GM23338 (cell line): Measurements from ENCODE around the gene APBB1. TPM values are rescaled to one million over a fixed set of nuclear protein-coding genes. Genes with fewer than 3 reads are reported as not detected.

Experiments
- ATAC-seq: fragments of 200-7000 bp; cut with Tn5 transposase; 3 replicates; pipeline ENCODE4 v1.9.1; 2020
- DNase-seq: peaks from one replicate; pipeline ENCODE4 v3.0.0-alpha.2; 2015; ENCODE audit warnings: low spot score
- H2AFZ ChIP-seq: fragments of 200-600 bp; sonication (generic); 2 replicates; pipeline ENCODE4 v1.8.0; 2016; ENCODE audit warnings: antibody characterized with exemption, mild to moderate bottlenecking, moderate library complexity
- H3F3A ChIP-seq: fragments of 200-600 bp; sonication (generic); replicated peaks from 2 replicates; pipeline ENCODE4 v1.8.0; 2017; ENCODE audit warnings: antibody characterized with exemption, mixed run types, low read depth
- H3K27ac ChIP-seq: fragments of 200-600 bp; sonication (generic); 2 replicates; pipeline ENCODE4 v1.6.1; 2016; ENCODE audit warnings: low read depth
- H3K27me3 ChIP-seq: fragments of 200-600 bp; sonication (generic); 2 replicates; pipeline ENCODE4 v1.8.0; 2016; ENCODE audit warnings: mild to moderate bottlenecking, mixed run types, moderate library complexity; ENCODE audit not compliant: insufficient read depth
- H3K36me3 ChIP-seq: fragments of 200-600 bp; sonication (generic); 2 replicates; pipeline ENCODE4 v1.8.0; 2016; ENCODE audit warnings: mild to moderate bottlenecking; ENCODE audit not compliant: insufficient read depth
- H3K4me1 ChIP-seq: fragments of 200-600 bp; sonication (generic); 2 replicates; pipeline ENCODE4 v1.8.0; 2016; ENCODE audit warnings: mild to moderate bottlenecking, moderate library complexity; ENCODE audit not compliant: insufficient read depth
- H3K4me2 ChIP-seq: fragments of 200-600 bp; sonication (generic); 2 replicates; pipeline ENCODE4 v1.7.1; 2017; ENCODE audit warnings: mixed run types
- H3K4me3 ChIP-seq: fragments of 200-600 bp; sonication (generic); 2 replicates; pipeline ENCODE4 v1.6.1; 2016; ENCODE audit warnings: mixed run types
- H3K79me2 ChIP-seq: fragments of 200-600 bp; sonication (generic); replicated peaks from 2 replicates; pipeline ENCODE4 v1.8.0; 2017; ENCODE audit warnings: mild to moderate bottlenecking; ENCODE audit not compliant: insufficient read depth
- H3K9me2 ChIP-seq: fragments of 200-600 bp; sonication (generic); 2 replicates; pipeline ENCODE4 v1.8.0; 2017; ENCODE audit not compliant: insufficient read depth
- H4K20me1 ChIP-seq: fragments of 200-600 bp; sonication (generic); replicated peaks from 2 replicates; pipeline ENCODE4 v1.8.0; 2017; ENCODE audit warnings: mild to moderate bottlenecking; ENCODE audit not compliant: insufficient read depth
- H3K27ac Mint-ChIP-seq: 2 replicates; pipeline ENCODE4 v1.8.0; 2020; ENCODE audit warnings: inconsistent platforms, mild to moderate bottlenecking, moderate library complexity, mixed read lengths
- H3K27me3 Mint-ChIP-seq: 3 replicates; pipeline ENCODE4 v1.8.0; 2022; ENCODE audit warnings: low read depth, mild to moderate bottlenecking, moderate library complexity, mixed read lengths, inconsistent platforms; ENCODE audit not compliant: insufficient read depth, poor library complexity
- H3K36me3 Mint-ChIP-seq: 3 replicates; pipeline ENCODE4 v1.8.0; 2021; ENCODE audit warnings: low read depth, mild to moderate bottlenecking, inconsistent platforms, moderate library complexity, mixed read lengths
- H3K4me1 Mint-ChIP-seq: 3 replicates; pipeline ENCODE4 v1.8.0; 2020; ENCODE audit warnings: mild to moderate bottlenecking, inconsistent platforms, mixed read lengths
- H3K4me3 Mint-ChIP-seq: 3 replicates; pipeline ENCODE4 v1.8.0; 2021; ENCODE audit warnings: moderate library complexity, mild to moderate bottlenecking, inconsistent platforms, mixed read lengths
- H3K9me3 Mint-ChIP-seq: 3 replicates; pipeline ENCODE4 v1.8.0; 2020; ENCODE audit warnings: moderate library complexity, mild to moderate bottlenecking, inconsistent platforms, mixed read lengths
- CREB1 ChIP-seq: fragments of 250-450 bp; sonication (Bioruptor Pico); IDR thresholded peaks from 2 replicates; pipeline ENCODE4 v1.5.0; 2020; ENCODE audit warnings: low read depth, mild to moderate bottlenecking, moderate library complexity
- CTCF ChIP-seq, 2 experiments: fragments of 200-600 bp in 1 of 2; sonication (generic) in 1 of 2; conservative IDR thresholded peaks; 2 replicates each; pipeline versions ENCODE4 v1.5.1 to v1.6.1; 2016 to 2017; ENCODE audit warnings: antibody characterized with exemption in 2 of 2, low read depth in 2 of 2, mild to moderate bottlenecking in 2 of 2, moderate library complexity in 1 of 2
- EZH2 ChIP-seq: fragments of 200-600 bp; sonication (generic); IDR thresholded peaks from one replicate; pipeline ENCODE4 v1.8.0; 2017; ENCODE audit warnings: antibody characterized with exemption, mild to moderate bottlenecking, low read depth; ENCODE audit not compliant: unreplicated experiment
- JUNB ChIP-seq: IDR thresholded peaks from one replicate; pipeline ENCODE4 v1.6.1; 2016; ENCODE audit warnings: antibody characterized with exemption; ENCODE audit not compliant: unreplicated experiment
- POLR2AphosphoS5 ChIP-seq: IDR thresholded peaks from 2 replicates; pipeline ENCODE4 v1.6.1; 2016; ENCODE audit warnings: antibody characterized with exemption, low read depth
- STAT1 ChIP-seq: IDR thresholded peaks from one replicate; pipeline ENCODE4 v1.6.1; 2016; ENCODE audit warnings: antibody characterized with exemption; ENCODE audit not compliant: unreplicated experiment
- ZNF114 ChIP-seq: fragments of 250-450 bp; sonication (Bioruptor Pico); IDR thresholded peaks from 2 replicates; pipeline ENCODE4 v1.5.0; 2020; ENCODE audit warnings: mild to moderate bottlenecking, moderate library complexity
- ZNF331 ChIP-seq: fragments of 250-450 bp; sonication (Bioruptor Pico); IDR thresholded peaks from 2 replicates; pipeline ENCODE4 v1.5.0; 2020; ENCODE audit warnings: low read depth, mild to moderate bottlenecking, moderate library complexity
- ZNF462 ChIP-seq: fragments of 250-450 bp; sonication (Bioruptor Pico); IDR thresholded peaks from 2 replicates; pipeline ENCODE4 v1.5.0; 2020; ENCODE audit warnings: mild to moderate bottlenecking, moderate library complexity
- polyA plus RNA-seq: library from polyadenylated mRNA; unstranded; fragments of >200 nt; fragmentation: Nextera tagmentation; extraction: Ambion mirVana; gene quantifications from 2 replicates; pipeline ENCODE4 v1.2.1, GENCODE V29; 2016
- total RNA-seq: library from RNA; depleted of rRNA; stranded (reverse); fragments of >200 nt; shearing (Covaris generic); gene quantifications from 2 replicates; pipeline ENCODE4 v1.2.3, GENCODE V29; 2014
- TF ChIP-seq, protein P1 (sequence below): IDR thresholded peaks from 2 replicates; pipeline ENCODE4 v1.6.1; 2016; ENCODE audit warnings: antibody characterized with exemption

APBB1 gene
- total and polyA plus RNA-seq, 2 experiments from 2014 or later: 10.6 to 24.7 TPM

- DNase-seq (no peak), ATAC-seq (no peak)
- H3K4me2 ChIP-seq: no peak overlapping the region
- H3K4me1 Mint-ChIP-seq: peaks cover 16% of the 10 kb centered on the region
- no peak overlapping the region for H2AFZ ChIP-seq
- no peak overlapping the region for H3K4me3 ChIP-seq
- H3K79me2 ChIP-seq: no peaks in the 10 kb centered on the region
- H3K4me1 ChIP-seq: peaks cover 5% of the 10 kb centered on the region; the same call in 1 of the 2 replicates
- TF ChIP-seq CREB1 (CRISPR knock-in tag) (no peak), EZH2 (no peak), STAT1 (no peak), POLR2AphosphoS5 (no peak), CTCF (conservative IDR thresholded peaks at IDR 0.05; ENCODE audit: low read depth in 2 of 2) (no peak), ZNF462 (CRISPR knock-in tag) (no peak), JUNB (no peak), ZNF331 (CRISPR knock-in tag) (no peak), ZNF114 (CRISPR knock-in tag) (no peak)
- TF ChIP-seq, protein P1, sequence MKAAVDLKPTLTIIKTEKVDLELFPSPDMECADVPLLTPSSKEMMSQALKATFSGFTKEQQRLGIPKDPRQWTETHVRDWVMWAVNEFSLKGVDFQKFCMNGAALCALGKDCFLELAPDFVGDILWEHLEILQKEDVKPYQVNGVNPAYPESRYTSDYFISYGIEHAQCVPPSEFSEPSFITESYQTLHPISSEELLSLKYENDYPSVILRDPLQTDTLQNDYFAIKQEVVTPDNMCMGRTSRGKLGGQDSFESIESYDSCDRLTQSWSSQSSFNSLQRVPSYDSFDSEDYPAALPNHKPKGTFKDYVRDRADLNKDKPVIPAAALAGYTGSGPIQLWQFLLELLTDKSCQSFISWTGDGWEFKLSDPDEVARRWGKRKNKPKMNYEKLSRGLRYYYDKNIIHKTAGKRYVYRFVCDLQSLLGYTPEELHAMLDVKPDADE: no peak
- no peaks in the 10 kb centered on the region for H3K9me3 Mint-ChIP-seq
- no peaks in the 10 kb centered on the region for H3K9me2 ChIP-seq
- no peak overlapping the region for H3K4me3 Mint-ChIP-seq
- no peaks in the 10 kb centered on the region for H3K27me3 ChIP-seq
- H3K36me3 ChIP-seq: no peaks in the 10 kb centered on the region
- no peaks in the 10 kb centered on the region for H3F3A ChIP-seq
- no peak overlapping the region for H3K27ac Mint-ChIP-seq
- no peaks in the 10 kb centered on the region; the same call in 2 of the 3 replicates for H3K36me3 Mint-ChIP-seq
- no peak overlapping the region for H3K27ac ChIP-seq
- no peaks in the 10 kb centered on the region for H4K20me1 ChIP-seq
- H3K27me3 Mint-ChIP-seq: peaks cover 10% of the 10 kb centered on the region
These were observed 16.8 kb downstream of the APBB1 start for GRCh38 chr11:6402061-6402470.
